Ishikawa (cell line): Measurements from ENCODE around the gene SEC61A1.

ENCODE experiments used
- CEBPB ChIP-seq: IDR thresholded peaks from 2 replicates; pipeline ENCODE4 v1.6.1; 2012
- CREB1 ChIP-seq: IDR thresholded peaks from 2 replicates; pipeline ENCODE4 v1.6.1; 2012; ENCODE audit warnings: low read depth
- EGR1 ChIP-seq: IDR thresholded peaks from 2 replicates; pipeline ENCODE4 v1.6.1; 2012
- EP300 ChIP-seq: IDR thresholded peaks from 2 replicates; pipeline ENCODE4 v1.6.1; 2012; ENCODE audit warnings: borderline replicate concordance
- FOXM1 ChIP-seq: IDR thresholded peaks from 2 replicates; pipeline ENCODE4 v1.6.1; 2012; ENCODE audit warnings: low read depth, borderline replicate concordance
- MAX ChIP-seq: IDR thresholded peaks from 2 replicates; pipeline ENCODE4 v1.6.1; 2012
- NFIC ChIP-seq: IDR thresholded peaks from 2 replicates; pipeline ENCODE4 v1.6.1; 2012
- RAD21 ChIP-seq: IDR thresholded peaks from 2 replicates; pipeline ENCODE4 v1.6.1; 2012; ENCODE audit warnings: low read depth
- REST ChIP-seq: IDR thresholded peaks from 2 replicates; pipeline ENCODE4 v1.6.1; 2012; ENCODE audit warnings: low read depth, mild to moderate bottlenecking
- TAF1 ChIP-seq: IDR thresholded peaks from 2 replicates; pipeline ENCODE4 v1.6.1; 2012; ENCODE audit warnings: low read depth, mild to moderate bottlenecking
- TCF12 ChIP-seq: IDR thresholded peaks from 2 replicates; pipeline ENCODE4 v1.6.1; 2012; ENCODE audit warnings: low read depth
- TEAD4 ChIP-seq: IDR thresholded peaks from 2 replicates; pipeline ENCODE4 v1.6.1; 2012
- YY1 ChIP-seq: IDR thresholded peaks from 2 replicates; pipeline ENCODE4 v1.6.1; 2012; ENCODE audit warnings: low read depth
- ZBTB7A ChIP-seq: IDR thresholded peaks from 2 replicates; pipeline ENCODE4 v1.6.1; 2012; ENCODE audit warnings: low read depth
- TF ChIP-seq, protein P1 (sequence below): IDR thresholded peaks from 2 replicates; pipeline ENCODE4 v1.6.1; 2012

SEC61A1 gene

GRCh38 chr3:128063865-128064264 lies 11.6 kb downstream of the SEC61A1 start:
- TF ChIP-seq MAX (no peak), EP300 (no peak), NFIC (no peak), YY1 (no peak), FOXM1 (no peak), TEAD4 (no peak), TAF1 (no peak), TCF12 (no peak), EGR1 (no peak), CREB1 (no peak), CEBPB (no peak), RAD21 (no peak), ZBTB7A (no peak), REST (no peak)
- TF ChIP-seq, protein P1, sequence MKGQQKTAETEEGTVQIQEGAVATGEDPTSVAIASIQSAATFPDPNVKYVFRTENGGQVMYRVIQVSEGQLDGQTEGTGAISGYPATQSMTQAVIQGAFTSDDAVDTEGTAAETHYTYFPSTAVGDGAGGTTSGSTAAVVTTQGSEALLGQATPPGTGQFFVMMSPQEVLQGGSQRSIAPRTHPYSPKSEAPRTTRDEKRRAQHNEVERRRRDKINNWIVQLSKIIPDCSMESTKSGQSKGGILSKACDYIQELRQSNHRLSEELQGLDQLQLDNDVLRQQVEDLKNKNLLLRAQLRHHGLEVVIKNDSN: no peak

- TF ChIP-seq ZBTB7A: no peak
- no peak for TF ChIP-seq TCF12
- TF ChIP-seq CEBPB: no peak
- TF ChIP-seq NFIC: no peak
- no peak for TF ChIP-seq YY1
- TF ChIP-seq EGR1: no peak
- no peak for TF ChIP-seq TEAD4
- TF ChIP-seq MAX: no peak
- no peak for TF ChIP-seq CREB1
- TF ChIP-seq EP300: no peak
These were observed 12.7 kb downstream of the SEC61A1 start for GRCh38 chr3:128064962-128065361.

DNA sequence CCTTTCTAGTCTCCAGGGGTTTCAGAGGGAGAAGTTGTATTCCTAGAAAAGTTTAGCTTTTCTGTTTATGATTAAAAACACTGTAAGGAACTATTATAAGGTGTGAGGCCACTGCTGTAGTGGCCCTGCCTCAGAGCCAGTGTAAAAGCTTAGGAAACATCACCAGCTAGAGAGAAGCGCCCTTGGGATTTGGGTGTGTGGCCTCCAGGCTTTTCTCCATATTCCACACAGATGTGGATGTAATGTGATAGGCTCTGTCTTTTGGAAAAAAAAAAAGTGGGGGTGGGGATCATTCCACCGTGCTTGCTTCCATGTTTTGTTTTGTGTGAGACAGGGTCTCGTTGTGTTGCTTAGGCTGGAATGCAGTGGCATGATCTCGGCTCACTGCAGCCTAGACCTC lies 13.9 kb downstream of the SEC61A1 start:
- no peak for TF ChIP-seq YY1
- TF ChIP-seq NFIC: no peak
- TF ChIP-seq TEAD4: no peak
- no peak for TF ChIP-seq TCF12
- TF ChIP-seq ZBTB7A: no peak
- no peak for TF ChIP-seq CEBPB
- no peak for TF ChIP-seq MAX
- no peak for TF ChIP-seq RAD21
- TF ChIP-seq EP300: no peak
- no peak for TF ChIP-seq REST
- TF ChIP-seq, protein P1: no peak
- TF ChIP-seq CREB1: no peak
- no peak for TF ChIP-seq FOXM1
- no peak for TF ChIP-seq TAF1
- TF ChIP-seq EGR1: no peak

- TF ChIP-seq TEAD4: no peak
- TF ChIP-seq, protein P1: no peak
- no peak for TF ChIP-seq EP300
- no peak for TF ChIP-seq CREB1
- no peak for TF ChIP-seq REST
- TF ChIP-seq EGR1: no peak
- TF ChIP-seq YY1: no peak
- no peak for TF ChIP-seq TAF1
- no peak for TF ChIP-seq CEBPB
- no peak for TF ChIP-seq RAD21
- no peak for TF ChIP-seq FOXM1
These were observed 14.4 kb downstream of the SEC61A1 start for GRCh38 chr3:128066676-128067075.
